ENCODE measurements around the gene KLF17.

The KLF17 gene

DNA sequence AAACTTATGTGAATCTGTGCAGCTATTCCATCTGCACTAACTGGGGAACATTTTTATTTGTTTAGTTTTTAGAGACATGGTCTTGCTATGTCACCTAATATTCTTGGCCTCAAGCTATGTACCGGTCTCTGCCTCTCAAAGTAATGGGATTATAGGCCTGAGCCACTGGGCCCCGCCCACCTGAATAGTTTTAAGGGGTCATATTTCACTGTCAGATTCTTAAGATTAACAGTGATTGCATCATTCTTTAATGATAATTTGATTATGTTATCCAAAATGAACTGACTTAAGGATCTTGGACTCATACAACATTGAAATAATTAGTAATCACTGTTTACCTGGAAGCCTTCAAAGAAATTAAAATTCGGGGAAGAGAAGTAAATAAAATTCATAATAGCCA, 35.4 kb downstream of the KLF17 start:
- no peak for FAIRE-seq

DNA sequence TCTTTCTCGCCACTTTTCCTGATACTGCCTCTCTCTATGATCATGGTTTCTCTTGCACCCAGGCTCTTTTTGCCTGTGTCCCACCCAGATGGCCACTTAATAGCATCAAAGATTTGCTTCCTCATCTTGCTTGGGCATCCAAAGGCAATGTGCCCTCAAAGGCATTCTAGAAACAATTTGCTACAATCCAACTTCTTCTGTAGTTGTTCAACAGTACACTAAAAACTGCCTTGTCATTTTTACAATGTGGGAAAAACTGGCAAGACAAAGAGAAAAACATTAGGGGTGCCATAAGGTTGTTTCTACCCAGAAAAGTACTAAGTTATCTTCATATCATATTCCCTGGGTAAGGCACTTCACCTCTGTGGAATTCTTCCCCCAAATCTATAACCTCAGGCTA, 39.3 kb downstream of the KLF17 start:
- no peak for FAIRE-seq

DNA sequence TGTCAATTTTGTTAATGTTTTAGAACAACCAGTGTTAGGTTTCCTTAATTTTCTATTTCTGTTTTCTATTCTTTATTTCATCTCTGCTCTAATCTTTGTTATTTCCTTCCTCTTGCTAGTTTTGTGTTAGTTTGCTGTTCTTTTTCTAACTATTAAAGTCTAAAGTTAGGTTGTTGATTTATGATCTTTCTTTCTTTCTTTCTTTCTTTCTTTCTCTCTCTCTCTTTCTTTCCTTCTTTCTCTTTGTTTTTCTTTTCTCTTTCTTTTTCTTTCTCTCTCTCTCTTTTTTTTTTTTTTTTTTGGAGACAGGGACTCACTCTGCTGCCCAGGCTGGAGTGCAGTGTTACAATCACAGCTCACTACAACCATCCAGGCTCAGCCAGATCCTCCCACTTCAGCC, 40.2 kb downstream of the KLF17 start:
- no peak for FAIRE-seq

DNA sequence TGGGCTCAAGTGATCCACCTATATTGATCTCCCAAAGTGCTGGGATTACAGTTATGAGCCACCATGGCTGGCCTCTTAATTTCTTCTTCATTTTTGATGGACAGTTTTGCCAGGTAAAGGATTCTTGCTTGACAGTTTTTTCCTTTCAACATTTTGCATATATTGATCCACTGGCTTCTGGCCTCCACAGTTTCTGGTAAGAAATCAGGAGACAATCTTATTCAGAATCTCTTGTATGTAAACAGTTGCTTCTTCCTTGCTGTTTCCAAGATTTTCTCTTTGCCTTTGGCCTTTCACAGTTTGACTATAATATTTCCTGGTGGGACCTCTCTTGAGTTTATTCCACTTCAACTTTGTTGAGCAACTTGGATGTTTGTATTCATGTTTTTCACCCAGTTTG, 42.9 kb downstream of the KLF17 start:
- FAIRE-seq: no peak

DNA sequence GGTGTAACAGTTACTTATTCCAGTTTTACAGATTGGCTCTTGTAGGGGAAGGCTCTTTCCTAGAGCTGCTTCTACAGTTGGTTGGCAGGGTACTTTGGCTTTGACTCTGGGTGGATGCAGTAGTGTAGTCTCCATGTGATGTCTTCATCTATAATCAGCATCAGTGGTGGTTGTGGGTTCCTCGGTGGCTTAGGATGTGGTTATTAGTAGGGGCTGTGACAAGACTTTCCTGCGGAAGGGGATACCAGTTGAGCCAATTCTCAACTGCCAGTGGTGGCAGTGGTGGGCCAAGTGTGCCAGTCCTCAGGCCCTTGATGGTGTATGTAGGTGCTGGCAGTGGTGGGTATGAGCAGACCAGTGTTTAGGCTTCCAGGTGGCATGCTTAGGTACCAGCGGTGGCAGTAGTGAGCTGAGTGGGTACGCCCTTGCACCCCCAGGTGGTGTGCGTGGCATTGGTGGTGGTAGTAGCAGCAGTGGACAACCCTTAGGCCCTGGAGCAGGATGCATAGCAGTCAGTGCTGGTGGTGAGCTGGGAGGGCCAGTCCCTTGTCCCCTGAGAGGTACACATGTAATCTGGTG, 50.0 kb downstream of the KLF17 start:
- FAIRE-seq: no peak

DNA sequence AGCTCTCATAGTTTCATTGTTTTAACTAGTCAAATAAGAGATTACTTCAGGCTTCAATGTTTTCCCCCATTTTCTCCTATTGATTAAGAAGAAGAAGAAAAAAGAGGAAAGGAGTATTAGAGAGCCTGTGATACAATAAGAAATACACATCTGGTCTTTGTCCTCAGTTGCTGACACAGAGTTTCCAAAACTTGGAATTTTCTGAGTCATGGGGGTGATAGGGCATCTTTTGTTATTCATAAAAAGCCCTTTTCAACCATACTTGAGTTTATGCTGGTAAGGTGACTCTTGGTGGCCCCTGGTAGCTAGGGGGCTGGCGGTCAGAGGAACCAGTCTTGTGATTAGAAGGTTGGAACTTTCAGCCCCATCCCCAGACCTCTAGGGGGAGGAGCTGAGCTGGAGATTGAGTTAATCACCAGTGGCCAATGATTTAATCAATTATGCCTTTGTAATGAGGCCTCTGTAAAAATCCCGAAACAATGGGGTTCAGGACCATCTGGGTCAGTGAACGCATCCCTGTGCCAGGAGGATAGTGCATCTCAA, 51.7 kb downstream of the KLF17 start:
- FAIRE-seq: no peak

DNA sequence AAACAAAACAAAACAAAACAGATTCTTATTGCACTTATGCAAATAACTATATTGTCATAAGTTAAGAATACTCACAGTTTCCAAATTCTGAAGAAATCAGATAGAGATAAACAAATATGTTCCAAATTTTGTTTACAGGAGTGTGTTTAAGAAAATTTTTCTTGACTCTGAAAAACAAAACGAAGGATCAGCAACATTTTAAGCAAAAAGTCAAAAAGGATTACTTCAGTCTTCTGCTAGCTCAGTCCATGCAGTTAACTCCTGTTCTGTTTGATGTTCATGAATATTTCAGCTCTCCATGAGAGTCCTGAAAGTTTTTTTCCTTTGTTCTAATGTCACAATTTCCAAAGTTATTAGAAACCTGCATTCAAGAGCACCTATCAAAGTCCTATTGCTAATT, 56.0 kb downstream of the KLF17 start:
- FAIRE-seq: no peak

Data from TTC549 (cell line).